GM19351 (cell line): ENCODE results near the gene ST7.
"Not testable (repeated sequence)": the region's sequence is repeated elsewhere in the genome, so short reads cannot be mapped to it uniquely, and the experiment has no call there.

Source experiments
- ATAC-seq: cut with Tn5 transposase; IDR thresholded peaks from one replicate; pipeline ENCODE4 v1.9.1; 2021; ENCODE audit warnings: mild to moderate bottlenecking, moderate library complexity; ENCODE audit not compliant: unreplicated experiment

ST7 gene

DNA sequence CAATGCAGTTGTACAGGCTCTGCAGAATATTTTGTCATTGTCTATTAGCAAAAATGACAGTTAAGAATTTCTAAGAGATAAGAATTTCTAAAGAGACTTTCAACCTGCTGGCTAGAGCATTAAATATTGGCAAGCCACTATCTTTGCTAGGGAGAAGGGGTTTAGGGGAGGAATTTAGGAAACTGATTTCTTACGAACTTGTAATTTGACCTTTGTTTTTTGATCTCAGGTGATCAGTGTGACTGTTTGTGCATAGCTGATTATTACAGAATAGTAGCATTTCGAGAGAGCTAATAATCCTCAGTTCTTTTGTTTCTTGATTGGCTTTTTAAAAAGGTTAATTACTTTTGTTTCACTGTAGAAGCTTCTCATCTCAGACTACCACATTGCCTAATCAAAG lies 68.1 kb downstream of the ST7 start:
- no peak for ATAC-seq

DNA sequence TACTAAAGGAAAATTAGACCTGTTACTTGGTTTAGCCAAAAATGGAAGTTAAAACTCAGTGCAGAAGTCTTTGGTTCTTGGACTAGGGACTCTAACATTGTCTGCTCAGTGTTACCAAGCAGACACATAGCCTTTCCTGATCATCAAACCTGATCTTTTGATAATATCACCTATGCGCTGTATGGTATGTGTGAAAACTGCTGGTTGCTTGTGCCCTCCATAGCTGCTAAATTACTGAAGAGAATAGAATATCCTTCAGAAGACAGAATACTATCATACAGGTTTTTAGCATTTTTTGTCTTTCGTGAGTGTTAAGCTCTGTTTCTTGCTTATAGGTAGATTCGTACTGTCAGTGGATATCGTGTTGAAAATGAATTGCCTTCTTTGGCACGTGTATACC lies 68.7 kb downstream of the ST7 start:
- no peak for ATAC-seq

DNA sequence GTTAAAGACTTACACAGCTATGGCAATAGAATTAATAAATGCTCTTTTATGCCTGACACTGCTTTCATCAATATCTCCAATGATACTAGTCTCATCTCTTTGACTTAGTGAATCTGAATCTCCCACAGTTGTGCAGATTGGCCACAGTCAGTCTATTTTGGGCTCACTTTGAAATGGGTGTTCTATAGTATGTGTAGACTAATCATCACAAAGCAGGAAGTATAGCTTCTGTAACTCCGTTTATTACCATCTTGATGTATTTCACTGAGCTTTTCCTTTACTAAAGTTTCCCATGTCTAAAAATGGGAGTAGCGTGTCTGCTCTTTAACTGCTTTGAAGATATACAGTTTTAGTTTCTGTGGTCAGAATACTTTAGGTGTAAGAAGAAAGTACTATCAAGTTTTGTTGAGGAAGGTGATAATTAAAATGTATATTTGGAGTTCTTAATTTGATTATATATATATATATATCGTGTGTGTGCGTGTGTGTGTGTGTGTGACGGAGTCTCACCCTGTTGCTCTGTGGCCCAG lies 70.1 kb downstream of the ST7 start:
- peak; percentile 93 for ATAC-seq

- no peak for ATAC-seq
These were observed 71.5 kb downstream of the ST7 start for GRCh38 chr7:117024811-117025210.

- no peak for ATAC-seq
These were observed 72.6 kb downstream of the ST7 start for GRCh38 chr7:117025891-117026290.

DNA sequence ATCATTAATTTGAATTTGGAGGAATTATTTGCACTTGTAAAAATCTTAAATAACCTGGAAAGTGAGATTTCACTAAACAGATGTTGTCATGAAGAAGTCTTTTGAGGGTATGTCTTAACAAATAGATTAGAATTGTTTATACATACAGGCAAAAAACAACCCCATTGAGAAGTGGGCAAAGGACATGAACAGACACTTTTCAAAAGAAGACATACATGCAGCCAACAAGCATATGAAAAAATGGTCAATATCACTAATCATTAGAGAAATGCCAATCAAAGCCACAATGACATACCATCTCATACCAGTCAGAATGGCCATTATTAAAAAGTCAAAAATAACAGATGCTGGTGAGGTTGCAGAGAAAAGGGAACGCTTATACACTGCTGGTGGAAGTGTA lies 77.0 kb downstream of the ST7 start:
- not testable (repeated sequence) for ATAC-seq

- not testable (repeated sequence) for ATAC-seq
These were observed 77.5 kb downstream of the ST7 start for GRCh38 chr7:117030793-117031192.

DNA sequence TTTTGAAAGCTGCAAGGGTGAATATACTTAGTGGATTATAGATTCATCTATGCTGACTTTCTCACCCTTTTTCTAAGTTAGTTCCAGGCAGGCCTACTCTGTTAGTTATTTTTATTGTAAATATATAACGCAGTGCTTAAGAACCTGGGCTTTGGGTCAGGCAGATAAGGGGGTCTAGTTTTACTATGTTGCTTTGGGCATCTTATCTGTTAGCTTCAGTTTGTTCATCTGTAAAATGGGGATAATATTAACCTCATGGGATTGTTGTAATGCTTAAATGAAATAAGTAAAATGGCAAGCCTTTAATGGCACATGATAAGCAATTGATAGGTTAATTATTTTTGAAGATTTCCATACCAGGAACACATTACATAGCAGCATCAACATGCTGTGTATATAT lies 79.5 kb downstream of the ST7 start:
- ATAC-seq = no peak

GRCh38 chr7:117034851-117035464 lies 81.7 kb downstream of the ST7 start:
- no peak for ATAC-seq

DNA sequence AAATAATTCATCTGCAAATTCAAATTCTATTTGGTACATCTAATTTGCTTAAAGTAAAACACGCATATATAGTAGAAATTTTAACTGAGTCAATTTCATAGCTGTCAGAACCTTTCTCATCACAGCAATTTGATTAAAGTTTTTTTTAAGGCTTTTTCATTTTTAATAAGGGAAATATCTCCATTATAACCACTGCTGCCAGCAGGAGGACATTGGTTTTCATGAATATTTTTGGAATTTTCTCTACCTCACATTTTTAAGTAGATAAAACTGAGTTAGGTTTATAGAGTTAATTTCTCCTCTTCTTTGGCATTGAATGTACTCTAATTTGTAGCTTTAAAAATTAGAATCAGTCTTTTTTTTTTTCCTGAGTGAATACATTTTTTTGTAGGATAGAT lies 82.2 kb downstream of the ST7 start:
- ATAC-seq = no peak

- ATAC-seq = no peak
These were observed 82.9 kb downstream of the ST7 start for GRCh38 chr7:117036053-117036669.

GRCh38 chr7:117036836-117037235 lies 83.5 kb downstream of the ST7 start:
- no peak for ATAC-seq

DNA sequence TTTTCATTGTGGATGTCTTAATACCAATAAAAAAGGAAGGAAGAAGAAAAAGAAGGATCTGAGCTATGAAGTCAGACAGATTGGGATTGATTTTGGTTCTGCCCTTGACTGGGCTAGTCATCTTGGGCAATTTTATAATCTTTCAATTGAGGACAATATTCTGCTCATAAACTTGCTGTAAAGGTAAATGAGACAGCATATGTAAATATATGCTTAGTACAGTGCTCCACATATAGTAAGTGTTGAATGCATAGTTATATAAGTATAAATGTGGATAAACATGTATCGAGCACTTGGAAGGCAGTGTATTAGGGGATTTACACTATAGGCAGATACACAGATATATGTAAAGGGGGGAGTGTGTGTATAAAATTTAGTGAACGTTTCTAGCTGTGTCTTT lies 85.1 kb downstream of the ST7 start:
- ATAC-seq = no peak

DNA sequence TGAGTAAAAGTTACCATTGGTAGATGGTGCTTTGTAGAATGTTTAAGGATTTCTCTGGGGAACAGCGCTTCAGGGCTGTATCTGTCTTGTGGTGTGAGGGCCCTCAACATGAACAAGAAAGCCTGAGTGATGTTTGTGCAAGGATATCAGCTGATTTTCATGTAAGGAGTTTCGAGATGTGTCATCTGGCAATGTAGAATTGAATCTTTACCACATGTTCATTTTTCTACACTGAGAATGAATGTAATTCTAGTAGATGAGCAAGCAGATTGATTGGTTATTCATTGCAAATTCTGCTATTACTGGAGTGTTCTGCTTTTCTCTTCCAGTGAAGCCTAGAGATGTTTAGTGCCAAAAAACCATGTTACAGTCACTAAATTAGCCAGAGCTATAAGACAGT lies 87.7 kb downstream of the ST7 start:
- ATAC-seq = peak; percentile 97

DNA sequence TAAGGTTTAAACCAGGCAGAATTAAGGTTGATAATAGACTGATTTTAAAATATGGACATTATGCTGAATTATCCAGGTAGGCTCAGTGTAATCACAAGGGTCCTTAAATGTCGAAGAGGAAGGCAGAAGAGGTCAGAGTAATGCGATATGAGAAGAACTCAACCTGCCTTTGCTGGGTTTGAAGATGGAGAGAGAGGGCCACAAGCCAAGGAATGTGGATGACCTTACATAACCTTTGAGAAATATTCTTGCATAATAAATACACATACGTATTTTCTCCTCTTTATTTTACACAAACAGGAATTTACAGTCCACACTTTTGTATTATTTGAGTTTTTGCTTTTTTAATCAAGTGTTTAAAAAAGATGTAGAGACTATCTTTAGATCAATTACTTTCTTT lies 88.5 kb downstream of the ST7 start:
- ATAC-seq = no peak

- ATAC-seq = no peak
These were observed 90.0 kb downstream of the ST7 start for GRCh38 chr7:117043108-117043825.

- ATAC-seq = no peak
These were observed 91.4 kb downstream of the ST7 start for GRCh38 chr7:117044664-117045063.

DNA sequence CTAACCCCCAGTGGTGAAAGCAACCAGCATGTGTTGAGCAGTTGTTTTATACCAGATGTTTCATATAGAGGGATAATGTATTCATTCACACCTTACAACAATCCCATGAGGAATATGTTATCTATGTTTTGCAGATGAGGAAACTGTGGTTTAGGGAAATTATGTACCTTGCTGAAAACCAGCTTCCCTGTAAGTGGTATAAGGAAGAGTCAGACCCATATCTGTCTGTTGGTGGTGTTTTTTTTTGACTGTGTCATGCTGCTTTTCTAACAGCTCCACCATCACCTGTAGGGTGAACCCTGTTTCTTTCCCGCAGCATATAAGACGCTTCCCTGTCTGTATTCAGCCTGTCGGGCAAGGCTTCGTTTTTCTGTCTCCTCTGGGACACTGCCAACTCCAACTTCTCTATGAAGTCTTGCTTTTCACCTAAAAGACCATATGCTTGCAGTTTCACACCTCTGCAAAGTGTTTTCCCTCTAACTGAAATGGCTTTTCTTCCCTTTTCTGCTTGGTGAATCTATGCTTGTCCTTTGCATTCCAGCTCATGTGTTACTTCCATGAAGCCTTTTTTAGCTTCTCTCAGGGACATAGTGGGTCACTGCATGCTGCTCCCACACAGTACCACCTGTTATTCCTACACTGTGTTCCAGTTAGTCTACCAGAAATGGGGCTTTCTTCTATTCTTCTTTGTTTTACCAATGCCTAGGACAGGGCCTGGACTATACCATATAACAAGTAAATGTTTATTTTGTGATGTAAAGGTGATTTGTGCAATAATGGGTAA lies 92.8 kb downstream of the ST7 start:
- no peak for ATAC-seq

DNA sequence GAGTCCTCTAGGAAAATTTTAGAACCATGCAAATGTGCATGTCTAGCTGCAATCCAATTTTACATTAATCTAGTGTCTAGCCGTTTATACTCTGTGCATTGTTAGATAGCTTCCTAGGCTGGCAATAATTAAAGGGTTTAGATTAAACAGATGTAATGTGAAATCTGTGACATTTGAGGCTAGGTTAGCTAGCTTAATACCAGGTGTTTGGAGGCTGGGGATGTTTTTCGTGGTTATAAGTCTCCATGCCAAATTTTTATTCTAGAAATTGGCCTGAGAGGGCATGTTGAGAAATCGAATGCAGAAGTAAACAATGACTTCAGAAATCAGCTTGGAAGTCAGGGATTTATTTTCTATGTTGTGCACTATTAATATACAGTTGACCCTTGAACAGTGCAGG lies 94.2 kb downstream of the ST7 start:
- no peak for ATAC-seq

DNA sequence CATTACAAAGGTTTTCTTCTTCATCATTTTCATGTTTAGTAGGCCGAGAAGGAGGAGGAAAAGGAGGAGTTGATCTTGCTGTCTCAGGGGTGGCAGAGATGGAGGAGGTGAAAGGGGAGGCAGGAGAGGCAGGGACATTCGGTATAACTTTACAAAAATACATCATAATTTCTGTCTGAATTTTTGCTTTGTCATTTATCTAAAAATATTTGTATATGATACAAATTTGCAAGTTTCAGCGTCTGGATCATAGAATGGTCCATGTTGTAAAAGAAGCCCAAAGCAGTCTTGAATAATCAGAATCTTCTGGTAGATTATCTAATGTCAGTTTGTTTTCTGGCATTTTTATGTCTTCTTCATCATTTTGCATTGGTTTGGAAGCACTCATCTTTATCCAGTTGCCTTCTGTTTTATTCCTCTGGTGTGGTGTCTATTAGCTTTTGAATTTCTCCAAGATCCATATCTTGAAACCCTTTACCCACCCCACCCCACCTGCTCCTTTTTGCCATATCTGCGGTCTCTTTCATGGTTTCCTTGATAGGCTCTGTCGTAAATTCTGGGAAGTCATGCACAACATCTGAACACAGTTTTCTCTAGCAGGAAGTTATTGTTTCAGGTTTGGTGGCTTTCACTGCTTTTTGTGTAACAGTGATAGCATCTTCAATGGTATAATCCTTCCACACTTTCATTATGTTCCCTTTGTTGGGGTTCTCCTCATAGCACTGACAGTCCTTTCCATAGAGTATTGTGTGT lies 95.0 kb downstream of the ST7 start:
- ATAC-seq = no peak

DNA sequence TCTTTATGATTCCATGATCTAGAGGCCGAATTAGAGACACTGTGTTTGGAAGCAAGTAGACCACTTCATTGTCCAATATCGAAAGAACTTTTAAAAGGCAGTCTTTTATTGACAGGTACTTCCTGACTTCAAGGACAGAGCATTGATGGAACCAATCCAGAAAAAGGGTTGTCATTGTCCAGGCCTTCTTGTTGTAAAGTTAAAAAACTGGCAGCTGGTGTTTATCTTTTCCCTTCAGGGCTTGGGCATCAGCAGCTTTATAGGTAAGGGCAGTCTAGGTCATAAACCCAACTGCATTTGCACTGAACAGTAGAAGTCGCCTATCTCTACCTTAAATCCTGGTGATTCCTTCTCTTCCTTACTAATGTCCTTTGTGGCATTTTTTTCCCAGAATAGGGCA lies 95.6 kb downstream of the ST7 start:
- ATAC-seq = no peak
